Tibial artery (tissue), 4 donors: Measurements from ENCODE around the gene EPHA10.

Experiments used
- DNase-seq, 2 donors: peaks; one replicate each; pipeline ENCODE4 v3.0.0-alpha.2; 2019
- H3K27ac ChIP-seq, 2 donors: fragments of 200-600 bp; sonication (generic) in 1 of 2; 1 replicate in 1 of 2; 2 replicates in 1 of 2; pipeline ENCODE4 v1.5.1; 2018 to 2019; ENCODE audit warnings: mild to moderate bottlenecking in 1 of 2
- H3K27me3 ChIP-seq, 2 donors: fragments of 200-600 bp; sonication (generic) in 1 of 2; one replicate each; pipeline versions ENCODE4 v1.5.1 to v1.6.0; 2016 to 2019
- H3K36me3 ChIP-seq, 3 donors: fragments of 200-600 bp; sonication (generic) in 2 of 3; one replicate each; pipeline ENCODE4 v1.5.1; 2016 to 2019; ENCODE audit warnings: mild to moderate bottlenecking in 2 of 3
- H3K4me1 ChIP-seq, 4 donors: fragments of 200-600 bp; sonication (generic) in 2 of 4; 1 replicate in 3 of 4; 2 replicates in 1 of 4; pipeline ENCODE4 v1.5.1; 2016 to 2019
- H3K4me3 ChIP-seq, 2 donors: fragments of 200-600 bp; sonication (generic) in 1 of 2; 1 replicate in 1 of 2; 2 replicates in 1 of 2; pipeline ENCODE4 v1.5.1; 2018 to 2019; ENCODE audit warnings: mild to moderate bottlenecking in 2 of 2
- H3K9me3 ChIP-seq, 3 donors: fragments of 200-600 bp; sonication (generic) in 1 of 3; one replicate each; pipeline ENCODE4 v1.5.1; 2016 to 2019
- CTCF ChIP-seq, 2 experiments: fragments of 200-600 bp in 1 of 2; fragments of 450-650 bp in 1 of 2; IDR thresholded peaks; one replicate each; pipeline ENCODE4 v1.5.1; 2017 to 2019; ENCODE audit warnings: antibody characterized with exemption in 2 of 2, mild to moderate bottlenecking in 1 of 2, moderate library complexity in 1 of 2
- intact Hi-C: fragments of 100-400 bp; cut with DNase I; formaldehyde crosslinking; loops from one replicate; pipeline ENCODE4 v1.15.0; 2023; ENCODE audit warnings: low total_unique reads

Gene EPHA10

GRCh38 chr1:37765916-37766664 lies 1.2 kb upstream of the EPHA10 start:
- H3K4me3 ChIP-seq = no peak overlapping the region
- DNase-seq = no peak
- H3K27ac ChIP-seq = no peak overlapping the region
- intact Hi-C loops = no loop called here
- TF ChIP-seq CTCF (IDR thresholded peaks at IDR 0.05) = no peak
- no peaks in the 10 kb centered on the region for H3K9me3 ChIP-seq
- peaks cover 0 to 6% (median 2%) of the 10 kb centered on the region in 4 donors for H3K4me1 ChIP-seq
- peaks cover 0 to 76% of the 10 kb centered on the region in 2 donors for H3K27me3 ChIP-seq
- no peaks in the 10 kb centered on the region for H3K36me3 ChIP-seq

- peaks cover 0 to 6% (median 2%) of the 10 kb centered on the region in 4 donors for H3K4me1 ChIP-seq
- no peak overlapping the region for H3K4me3 ChIP-seq
- H3K36me3 ChIP-seq = no peaks in the 10 kb centered on the region
- intact Hi-C loops = no loop called here
- DNase-seq = no peak
- peaks cover 0 to 84% of the 10 kb centered on the region in 2 donors for H3K27me3 ChIP-seq
- no peak for TF ChIP-seq CTCF (IDR thresholded peaks at IDR 0.05)
- no peaks in the 10 kb centered on the region for H3K9me3 ChIP-seq
- no peak overlapping the region for H3K27ac ChIP-seq
Observed at GRCh38 chr1:37764414-37764825, 500 bp downstream of the EPHA10 start.

- Histone ChIP-seq H3K4me3 (no peak overlapping the region), H3K27ac (no peak overlapping the region), H3K4me1 (peaks cover 0 to 6% (median 2%) of the 10 kb centered on the region in 4 donors), H3K27me3 (peaks cover 0 to 87% of the 10 kb centered on the region in 2 donors), H3K9me3 (no peaks in the 10 kb centered on the region), H3K36me3 (no peaks in the 10 kb centered on the region)
- no peak for DNase-seq
- no peak for TF ChIP-seq CTCF (IDR thresholded peaks at IDR 0.05)
- intact Hi-C loops = no loop called here
Observed at GRCh38 chr1:37763791-37764413, 1.0 kb downstream of the EPHA10 start.

GRCh38 chr1:37762516-37762915 lies 2.4 kb downstream of the EPHA10 start:
- Histone ChIP-seq H3K27me3 (peaks cover 0 to 80% of the 10 kb centered on the region in 2 donors), H3K27ac (no peak overlapping the region), H3K36me3 (no peaks in the 10 kb centered on the region), H3K4me1 (peaks cover 0 to 6% (median 2%) of the 10 kb centered on the region in 4 donors), H3K9me3 (no peaks in the 10 kb centered on the region), H3K4me3 (no peak overlapping the region)
- intact Hi-C loops = no loop called here
- no peak for TF ChIP-seq CTCF (IDR thresholded peaks at IDR 0.05)
- no peak for DNase-seq

- H3K36me3 ChIP-seq = no peaks in the 10 kb centered on the region
- intact Hi-C loops = no loop called here
- DNase-seq = no peak
- no peak overlapping the region for H3K27ac ChIP-seq
- no peaks in the 10 kb centered on the region for H3K9me3 ChIP-seq
- peaks cover 0 to 82% of the 10 kb centered on the region in 2 donors for H3K27me3 ChIP-seq
- no peak for TF ChIP-seq CTCF (IDR thresholded peaks at IDR 0.05)
- H3K4me1 ChIP-seq = peaks cover 0 to 6% (median 2%) of the 10 kb centered on the region in 4 donors
- no peak overlapping the region for H3K4me3 ChIP-seq
Observed at GRCh38 chr1:37761416-37762095, 3.4 kb downstream of the EPHA10 start.
